Hepatocyte (in vitro differentiated cells): ENCODE measurements around the gene SEPTIN10. TPM values are rescaled to one million over a fixed set of nuclear protein-coding genes. Genes with fewer than 3 reads are reported as not detected.

Experiments used
- DNase-seq: peaks from one replicate; pipeline ENCODE4 v3.0.0-alpha.2; 2016; ENCODE audit warnings: low spot score
- H2AFZ ChIP-seq: fragments of 200-600 bp; sonication (generic); 2 replicates; pipeline ENCODE4 v1.6.0; 2016; ENCODE audit warnings: antibody characterized with exemption, mild to moderate bottlenecking
- H3K27ac ChIP-seq: fragments of 200-600 bp; sonication (generic); 2 replicates; pipeline ENCODE4 v1.5.1; 2016; ENCODE audit warnings: mild to moderate bottlenecking
- H3K27me3 ChIP-seq: fragments of 200-600 bp; sonication (generic); 2 replicates; pipeline ENCODE4 v1.6.1; 2016
- H3K36me3 ChIP-seq: fragments of 200-600 bp; sonication (generic); replicated peaks from 2 replicates; pipeline ENCODE4 v1.5.1; 2016; ENCODE audit warnings: low read depth; ENCODE audit not compliant: insufficient read depth
- H3K4me1 ChIP-seq: fragments of 200-600 bp; sonication (generic); 2 replicates; pipeline ENCODE4 v1.5.1; 2016; ENCODE audit warnings: mild to moderate bottlenecking, moderate library complexity; ENCODE audit not compliant: insufficient read depth
- H3K4me2 ChIP-seq: fragments of 200-600 bp; sonication (generic); 2 replicates; pipeline ENCODE4 v1.6.0; 2016
- H3K4me3 ChIP-seq: fragments of 200-600 bp; sonication (generic); 2 replicates; pipeline ENCODE4 v1.5.1; 2016; ENCODE audit warnings: mild to moderate bottlenecking
- H3K79me2 ChIP-seq: fragments of 200-600 bp; sonication (generic); 2 replicates; pipeline ENCODE4 v1.6.0; 2017; ENCODE audit warnings: mild to moderate bottlenecking
- H3K9me2 ChIP-seq: fragments of 200-600 bp; sonication (generic); replicated peaks from 2 replicates; pipeline ENCODE4 v1.6.0; 2017; ENCODE audit warnings: mild to moderate bottlenecking; ENCODE audit not compliant: insufficient read depth
- H3K9me3 ChIP-seq: fragments of 200-600 bp; sonication (generic); 2 replicates; pipeline ENCODE4 v1.5.1; 2016; ENCODE audit warnings: low read depth, mild to moderate bottlenecking
- H4K20me1 ChIP-seq: fragments of 200-600 bp; sonication (generic); 2 replicates; pipeline ENCODE4 v1.6.0; 2016; ENCODE audit warnings: mild to moderate bottlenecking; ENCODE audit not compliant: insufficient read depth, poor library complexity, severe bottlenecking
- EZH2 ChIP-seq: fragments of 200-600 bp; sonication (generic); IDR thresholded peaks from 2 replicates; pipeline ENCODE4 v1.6.1; 2016; ENCODE audit warnings: antibody characterized with exemption, mild to moderate bottlenecking, borderline replicate concordance
- EZH2phosphoT487 ChIP-seq: fragments of 200-600 bp; sonication (generic); IDR thresholded peaks from one replicate; pipeline ENCODE4 v1.6.1; 2018; ENCODE audit warnings: antibody characterized with exemption, mild to moderate bottlenecking, low read depth, moderate library complexity; ENCODE audit not compliant: unreplicated experiment, severe bottlenecking
- WGBS: methylation state at CpG from one replicate; pipeline ENCODE4 v1.1.6; 2016; ENCODE audit warnings: low lambda C conversion rate; ENCODE audit errors: missing lambda C conversion rate; 5-methylcytosine and 5-hydroxymethylcytosine counted together
- polyA plus RNA-seq: library from polyadenylated mRNA; unstranded; fragments of >200 nt; fragmentation: Nextera tagmentation; extraction: Ambion mirVana; gene quantifications from 2 replicates; pipeline ENCODE4 v1.2.1, GENCODE V29; 2016
- total RNA-seq: library from RNA; depleted of rRNA; stranded (reverse); fragments of >200 nt; gene quantifications from 2 replicates; pipeline ENCODE4 v1.2.3, GENCODE V29; 2014
- TF ChIP-seq, protein P1 (sequence below): fragments of 200-600 bp; sonication (generic); IDR thresholded peaks from 2 replicates; pipeline ENCODE4 v1.5.1; 2016; ENCODE audit warnings: antibody characterized with exemption, mild to moderate bottlenecking; ENCODE audit not compliant: poor library complexity

The SEPTIN10 gene
- total and polyA plus RNA-seq, 2 experiments from 2014 or later: 38.7 to 58.7 TPM

DNA sequence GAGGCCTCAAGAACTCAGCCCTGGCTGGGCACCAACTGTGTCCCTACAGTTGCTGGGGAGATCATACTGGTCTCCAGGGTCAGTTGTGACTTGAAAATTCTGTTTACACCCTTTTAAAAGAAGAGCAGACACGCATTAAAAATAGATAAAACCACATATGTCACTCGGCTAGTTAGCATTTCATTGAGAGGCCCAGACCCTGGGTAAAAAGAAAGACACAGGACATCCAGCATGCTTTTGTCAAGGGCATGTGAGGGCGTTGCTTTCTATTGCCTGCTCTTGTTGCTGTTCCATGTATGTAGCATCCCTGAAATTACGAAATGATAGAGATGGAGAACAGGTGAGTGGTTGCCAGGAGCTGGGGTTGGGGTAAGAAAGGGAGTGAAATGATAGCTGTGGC lies 94.3 kb downstream of the SEPTIN10 start:
- no peak for DNase-seq
- TF ChIP-seq EZH2phosphoT487 (no peak), EZH2 (no peak)
- TF ChIP-seq, protein P1, sequence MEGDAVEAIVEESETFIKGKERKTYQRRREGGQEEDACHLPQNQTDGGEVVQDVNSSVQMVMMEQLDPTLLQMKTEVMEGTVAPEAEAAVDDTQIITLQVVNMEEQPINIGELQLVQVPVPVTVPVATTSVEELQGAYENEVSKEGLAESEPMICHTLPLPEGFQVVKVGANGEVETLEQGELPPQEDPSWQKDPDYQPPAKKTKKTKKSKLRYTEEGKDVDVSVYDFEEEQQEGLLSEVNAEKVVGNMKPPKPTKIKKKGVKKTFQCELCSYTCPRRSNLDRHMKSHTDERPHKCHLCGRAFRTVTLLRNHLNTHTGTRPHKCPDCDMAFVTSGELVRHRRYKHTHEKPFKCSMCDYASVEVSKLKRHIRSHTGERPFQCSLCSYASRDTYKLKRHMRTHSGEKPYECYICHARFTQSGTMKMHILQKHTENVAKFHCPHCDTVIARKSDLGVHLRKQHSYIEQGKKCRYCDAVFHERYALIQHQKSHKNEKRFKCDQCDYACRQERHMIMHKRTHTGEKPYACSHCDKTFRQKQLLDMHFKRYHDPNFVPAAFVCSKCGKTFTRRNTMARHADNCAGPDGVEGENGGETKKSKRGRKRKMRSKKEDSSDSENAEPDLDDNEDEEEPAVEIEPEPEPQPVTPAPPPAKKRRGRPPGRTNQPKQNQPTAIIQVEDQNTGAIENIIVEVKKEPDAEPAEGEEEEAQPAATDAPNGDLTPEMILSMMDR: no peak
- Histone ChIP-seq H3K4me1 (no peaks in the 10 kb centered on the region), H3K4me3 (no peak overlapping the region), H4K20me1 (no peaks in the 10 kb centered on the region), H3K9me2 (no peaks in the 10 kb centered on the region), H3K27ac (no peak overlapping the region), H3K9me3 (no peaks in the 10 kb centered on the region), H3K79me2 (no peaks in the 10 kb centered on the region), H2AFZ (no peak overlapping the region), H3K36me3 (no peaks in the 10 kb centered on the region), H3K4me2 (no peak overlapping the region), H3K27me3 (no peaks in the 10 kb centered on the region)
- WGBS: 89% methylated on average over 4 of the region's 4 CpGs

DNA sequence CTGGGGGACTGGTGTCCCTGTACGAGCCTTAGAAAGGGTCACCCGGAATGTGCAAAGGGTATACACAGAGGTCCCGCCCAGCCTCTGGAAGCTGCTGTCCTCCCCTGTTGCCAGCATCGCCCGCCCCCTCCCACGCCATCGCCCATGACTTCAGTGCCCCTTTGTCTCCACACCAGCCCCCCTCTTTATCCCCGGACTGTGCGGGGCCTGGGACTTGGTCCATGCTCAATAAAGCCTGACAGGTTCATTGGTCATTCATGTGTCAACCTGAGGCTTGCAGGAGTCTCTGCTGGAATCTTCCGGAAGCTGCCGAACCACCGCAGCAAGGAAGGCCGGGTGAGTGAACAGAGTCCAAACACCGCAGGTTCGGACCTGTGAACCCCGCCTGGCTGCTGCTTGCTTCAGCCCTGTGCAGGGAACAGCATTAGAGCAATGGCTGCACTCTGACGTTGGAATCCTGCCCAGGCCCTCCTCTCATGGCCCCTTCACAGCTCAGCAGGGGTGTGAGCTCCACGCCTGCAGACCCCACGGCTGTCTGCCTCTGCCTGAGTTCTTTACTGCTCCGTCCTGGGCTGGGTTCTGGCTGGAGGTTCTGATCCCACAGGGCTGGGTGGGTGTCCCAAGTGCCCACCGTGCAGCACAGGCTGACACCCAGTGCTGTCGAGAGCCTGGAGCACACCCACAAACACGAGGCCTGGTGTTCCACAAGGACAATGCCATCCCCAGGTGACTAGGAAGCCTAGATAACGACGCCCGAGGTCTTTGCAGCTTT lies 96.5 kb downstream of the SEPTIN10 start:
- H3K27me3 ChIP-seq: no peaks in the 10 kb centered on the region
- no peaks in the 10 kb centered on the region for H3K9me3 ChIP-seq
- no peaks in the 10 kb centered on the region for H3K9me2 ChIP-seq
- H3K4me2 ChIP-seq: no peak overlapping the region
- WGBS: 84% methylated on average over 26 of the region's 26 CpGs
- no peak overlapping the region for H3K4me3 ChIP-seq
- TF ChIP-seq EZH2 (no peak), EZH2phosphoT487 (no peak)
- TF ChIP-seq, protein P1: no peak
- no peaks in the 10 kb centered on the region for H4K20me1 ChIP-seq
- H3K27ac ChIP-seq: no peak overlapping the region
- no peak overlapping the region for H2AFZ ChIP-seq
- H3K4me1 ChIP-seq: no peaks in the 10 kb centered on the region
- no peak for DNase-seq
- H3K36me3 ChIP-seq: no peaks in the 10 kb centered on the region
- no peaks in the 10 kb centered on the region for H3K79me2 ChIP-seq

DNA sequence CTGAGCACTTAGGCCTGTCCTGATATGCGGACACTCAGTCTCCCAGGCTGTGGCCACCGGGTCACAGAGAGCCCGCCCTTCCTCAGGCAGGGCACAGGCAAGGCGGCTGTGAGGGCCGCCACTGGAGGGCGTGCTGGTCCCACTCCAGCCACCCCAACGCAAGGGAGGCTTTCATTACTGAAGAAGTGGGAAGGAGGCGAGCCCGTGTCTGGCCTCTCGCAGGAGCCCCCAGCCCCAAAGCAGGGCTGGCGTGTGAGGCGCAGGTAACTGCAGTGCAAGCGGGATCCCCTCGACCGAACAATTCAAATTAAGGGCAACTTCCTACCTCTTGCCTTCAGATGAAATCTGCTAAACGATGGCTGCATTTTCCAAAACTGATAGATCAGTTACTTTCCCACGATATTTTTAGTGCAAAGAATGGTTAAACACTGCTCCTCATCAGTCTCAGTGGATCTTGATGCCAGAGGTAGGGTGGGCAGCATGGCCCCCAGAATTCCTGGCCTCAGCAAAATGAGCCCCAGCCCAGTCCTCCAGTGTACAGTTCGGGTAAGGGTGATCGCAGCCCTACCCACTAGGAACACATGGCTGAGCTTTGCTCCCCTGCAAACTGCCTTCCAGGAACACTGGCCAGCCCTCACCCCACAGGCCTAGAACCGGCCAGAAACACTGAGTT lies 97.2 kb downstream of the SEPTIN10 start:
- no peaks in the 10 kb centered on the region for H3K4me1 ChIP-seq
- H3K4me2 ChIP-seq: no peak overlapping the region
- no peak overlapping the region for H3K27ac ChIP-seq
- H3K36me3 ChIP-seq: no peaks in the 10 kb centered on the region
- no peaks in the 10 kb centered on the region for H4K20me1 ChIP-seq
- peak; percentile 81 for DNase-seq
- no peak overlapping the region for H3K4me3 ChIP-seq
- H2AFZ ChIP-seq: no peak overlapping the region
- no peaks in the 10 kb centered on the region for H3K79me2 ChIP-seq
- H3K9me2 ChIP-seq: no peaks in the 10 kb centered on the region
- 42% methylated on average over 20 of the region's 20 CpGs for WGBS
- TF ChIP-seq, protein P1: peak; percentile 72
- TF ChIP-seq EZH2phosphoT487: no peak
- no peak for TF ChIP-seq EZH2
- H3K9me3 ChIP-seq: no peaks in the 10 kb centered on the region
- H3K27me3 ChIP-seq: no peaks in the 10 kb centered on the region
